SK-N-SH (cell line): ENCODE measurements around the gene SFMBT2. TPM values are rescaled to one million over a fixed set of nuclear protein-coding genes. Genes with fewer than 3 reads are reported as not detected.

Experiments
- CTCF ChIA-PET: fragments of 300-600, 350-600 bp; formaldehyde crosslinking; extraction: SDS; loops from one replicate; lab custom pipeline; 2021; lab: Yijun Ruan, JAX
- POLR2A ChIA-PET: fragments of 350-600 bp; sonication (Branson Sonifier 250); formaldehyde crosslinking; extraction: SDS; loops from one replicate; lab custom pipeline; 2020; ENCODE audit warnings: antibody characterized with exemption, inconsistent platforms; lab: Yijun Ruan, JAX
- DNase-seq: peaks from one replicate; pipeline ENCODE4 v3.0.0; 2012
- H2AFZ ChIP-seq: fragments of 200-600 bp; sonication (generic); 2 replicates; pipeline ENCODE4 v1.8.1; 2016; ENCODE audit warnings: antibody characterized with exemption, mild to moderate bottlenecking, low read depth
- H3F3A ChIP-seq: fragments of 200-600 bp; sonication (generic); replicated peaks from 2 replicates; pipeline ENCODE3; 2016; ENCODE audit warnings: antibody characterized with exemption, mild to moderate bottlenecking; ENCODE audit not compliant: insufficient read depth
- H3K27ac ChIP-seq, 2 experiments: fragments of 200-500 bp in 1 of 2; fragments of 200-600 bp in 1 of 2; sonication (Bioruptor generic) in 1 of 2; sonication (generic), shearing (Covaris generic) in 1 of 2; 2 replicates each; pipeline versions ENCODE4 v1.5.1 to v1.6.1; 2014 to 2016; ENCODE audit warnings: low read depth in 2 of 2, inconsistent platforms in 1 of 2, low read length in 1 of 2, mild to moderate bottlenecking in 1 of 2, mixed read lengths in 1 of 2
- H3K27me3 ChIP-seq: fragments of 200-600 bp; sonication (generic), shearing (Covaris generic); 2 replicates; pipeline ENCODE4 v1.6.1; 2016; ENCODE audit warnings: mixed run types; ENCODE audit not compliant: insufficient read depth
- H3K36me3 ChIP-seq, 2 experiments: fragments of 200-500 bp in 1 of 2; fragments of 200-600 bp in 1 of 2; sonication (Bioruptor generic) in 1 of 2; sonication (generic) in 1 of 2; replicated peaks in 1 of 2; 2 replicates each; pipeline versions ENCODE3 to v1.5.1; 2014 to 2016; ENCODE audit warnings: low read length in 1 of 2, mild to moderate bottlenecking in 1 of 2; ENCODE audit not compliant: insufficient read depth in 2 of 2, control insufficient read depth in 1 of 2
- H3K4me1 ChIP-seq, 2 experiments: fragments of 200-500 bp in 1 of 2; fragments of 200-600 bp in 1 of 2; sonication (Bioruptor generic) in 1 of 2; sonication (generic), shearing (Covaris generic) in 1 of 2; 2 replicates each; pipeline versions ENCODE4 v1.5.1 to v1.6.1; 2014 to 2016; ENCODE audit warnings: low read depth in 1 of 2, low read length in 1 of 2, mixed run types in 1 of 2; ENCODE audit not compliant: insufficient read depth in 2 of 2, control insufficient read depth in 1 of 2
- H3K4me2 ChIP-seq: fragments of 200-600 bp; sonication (generic), shearing (Covaris generic); 2 replicates; pipeline ENCODE4 v1.6.1; 2017; ENCODE audit warnings: mixed run types
- H3K4me3 ChIP-seq, 2 experiments: fragments of 200-500 bp in 1 of 2; fragments of 200-600 bp in 1 of 2; sonication (Bioruptor generic) in 1 of 2; sonication (generic), shearing (Covaris generic) in 1 of 2; 2 replicates each; pipeline versions ENCODE4 v1.5.1 to v1.8.1; 2014 to 2016; ENCODE audit warnings: low read depth in 2 of 2, inconsistent platforms in 1 of 2, low read length in 1 of 2, mild to moderate bottlenecking in 1 of 2, mixed read lengths in 1 of 2, moderate library complexity in 1 of 2
- H3K79me2 ChIP-seq: fragments of 200-600 bp; sonication (generic); 2 replicates; pipeline ENCODE4 v1.8.1; 2017; ENCODE audit warnings: mild to moderate bottlenecking; ENCODE audit not compliant: insufficient read depth
- H3K9ac ChIP-seq: fragments of 200-600 bp; sonication (generic); 2 replicates; pipeline ENCODE4 v1.6.1; 2017; ENCODE audit warnings: mixed run types
- H3K9me2 ChIP-seq: fragments of 200-600 bp; sonication (generic); 2 replicates; pipeline ENCODE4 v1.6.1; 2017; ENCODE audit warnings: mixed run types
- H3K9me3 ChIP-seq: fragments of 200-600 bp; sonication (generic); 2 replicates; pipeline ENCODE4 v1.6.1; 2017; ENCODE audit warnings: mixed run types, mild to moderate bottlenecking, moderate library complexity
- H4K20me1 ChIP-seq: fragments of 200-600 bp; sonication (generic); 2 replicates; pipeline ENCODE4 v1.6.1; 2017; ENCODE audit warnings: mild to moderate bottlenecking, mixed run types; ENCODE audit not compliant: insufficient read depth
- EZH2phosphoT487 ChIP-seq: fragments of 200-600 bp; sonication (generic); IDR thresholded peaks from 2 replicates; pipeline ENCODE4 v1.6.1; 2017; ENCODE audit warnings: low read depth, mixed run types, mild to moderate bottlenecking, antibody characterized with exemption, moderate library complexity, borderline replicate concordance
- FOSL2 ChIP-seq: IDR thresholded peaks from 2 replicates; pipeline ENCODE4 v1.4.0; 2012; ENCODE audit warnings: low read depth, mild to moderate bottlenecking, moderate library complexity, borderline replicate concordance
- NRF1 ChIP-seq: IDR thresholded peaks from 2 replicates; pipeline ENCODE4 v1.6.1; 2012; ENCODE audit warnings: low read depth, mild to moderate bottlenecking, low read length
- RAD21 ChIP-seq: IDR thresholded peaks from 2 replicates; pipeline ENCODE4 v1.6.1; 2012; ENCODE audit warnings: mild to moderate bottlenecking, low read length
- RFX5 ChIP-seq: IDR thresholded peaks from 2 replicates; pipeline ENCODE4 v1.6.1; 2012; ENCODE audit warnings: mild to moderate bottlenecking, improper control_type of control experiment, low read length
- RXRA ChIP-seq: IDR thresholded peaks from 2 replicates; pipeline ENCODE4 v1.4.0; 2012; ENCODE audit warnings: low read depth, mild to moderate bottlenecking, borderline replicate concordance
- TAF1 ChIP-seq: IDR thresholded peaks from 2 replicates; pipeline ENCODE4 v1.6.1; 2012; ENCODE audit warnings: low read depth, mild to moderate bottlenecking, low read length, moderate library complexity, borderline replicate concordance
- TCF12 ChIP-seq: IDR thresholded peaks from 2 replicates; pipeline ENCODE4 v1.4.0; 2012
- YY1 ChIP-seq: IDR thresholded peaks from 2 replicates; pipeline ENCODE4 v1.4.0; 2012; ENCODE audit warnings: low read depth, mild to moderate bottlenecking
- WGBS: methylation state at CpG from one replicate; pipeline ENCODE4 v1.1.6; 2017; ENCODE audit warnings: low lambda C conversion rate; 5-methylcytosine and 5-hydroxymethylcytosine counted together
- polyA plus RNA-seq, 3 experiments: library from polyadenylated mRNA; depleted of rRNA; stranded (reverse); fragments of >200 nt; gene quantifications; 2 replicates each; pipeline ENCODE4 v1.2.3, GENCODE V29; 2012
- TF ChIP-seq, protein P1 (sequence below): IDR thresholded peaks from 2 replicates; pipeline ENCODE4 v1.6.1; 2012; ENCODE audit warnings: mild to moderate bottlenecking, low read depth, low read length, moderate library complexity
- TF ChIP-seq, protein P2 (sequence below): fragments of 200-600 bp; sonication (generic); IDR thresholded peaks from 2 replicates; pipeline ENCODE4 v1.6.1; 2017; ENCODE audit warnings: antibody characterized with exemption, mild to moderate bottlenecking, moderate library complexity
- TF ChIP-seq, protein P3 (sequence below): IDR thresholded peaks from 2 replicates; pipeline ENCODE4 v1.4.0; 2012; ENCODE audit warnings: low read depth, borderline replicate concordance
- TF ChIP-seq, protein P4 (sequence below): IDR thresholded peaks from 2 replicates; pipeline ENCODE4; 2012

SFMBT2 gene
- polyA plus RNA-seq, 1 of the 3 experiments (the other 2 are of a cell fraction), result 0.20 TPM

DNA sequence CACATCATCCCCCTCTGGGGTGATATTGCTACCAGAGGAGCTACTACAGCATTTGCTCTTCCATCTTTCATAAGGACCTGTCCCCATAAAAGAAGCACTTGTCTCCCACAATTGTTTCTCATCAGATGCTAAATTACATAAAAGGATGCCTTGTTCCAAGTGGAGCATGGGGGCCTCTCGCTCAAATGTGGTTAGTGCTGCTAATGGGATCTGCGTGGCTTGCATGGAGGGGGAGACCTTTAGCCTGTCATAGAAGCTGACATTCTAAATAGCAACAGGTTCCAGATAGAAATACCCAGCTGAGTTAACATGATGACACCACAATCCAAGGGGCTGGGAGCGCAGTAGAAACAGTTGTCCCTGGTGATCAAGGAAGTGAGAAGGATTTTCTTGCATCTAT is 257.9 kb downstream of the SFMBT2 start:
- CTCF ChIA-PET, result interaction anchor here (1.1 to 1.2 kb wide), 3 partner anchors 32 to 258 kb away, joined by 3 to 4 read pairs (median 3); no protein-coding TSS in a partner anchor
- POLR2A ChIA-PET, result no interaction called here

More for the DNA sequence above, 257.9 kb downstream of the SFMBT2 start:
- H3K9me2 ChIP-seq, result no peaks in the 10 kb centered on the region
- H3K9me3 ChIP-seq, result no peaks in the 10 kb centered on the region
- no peaks in the 10 kb centered on the region for H3K4me1 ChIP-seq
- no peaks in the 10 kb centered on the region for H4K20me1 ChIP-seq
- WGBS, result 17% methylated on average over 3 of the region's 3 CpGs
- no peak for TF ChIP-seq FOSL2
- TF ChIP-seq RFX5, result no peak
- TF ChIP-seq, protein P1, sequence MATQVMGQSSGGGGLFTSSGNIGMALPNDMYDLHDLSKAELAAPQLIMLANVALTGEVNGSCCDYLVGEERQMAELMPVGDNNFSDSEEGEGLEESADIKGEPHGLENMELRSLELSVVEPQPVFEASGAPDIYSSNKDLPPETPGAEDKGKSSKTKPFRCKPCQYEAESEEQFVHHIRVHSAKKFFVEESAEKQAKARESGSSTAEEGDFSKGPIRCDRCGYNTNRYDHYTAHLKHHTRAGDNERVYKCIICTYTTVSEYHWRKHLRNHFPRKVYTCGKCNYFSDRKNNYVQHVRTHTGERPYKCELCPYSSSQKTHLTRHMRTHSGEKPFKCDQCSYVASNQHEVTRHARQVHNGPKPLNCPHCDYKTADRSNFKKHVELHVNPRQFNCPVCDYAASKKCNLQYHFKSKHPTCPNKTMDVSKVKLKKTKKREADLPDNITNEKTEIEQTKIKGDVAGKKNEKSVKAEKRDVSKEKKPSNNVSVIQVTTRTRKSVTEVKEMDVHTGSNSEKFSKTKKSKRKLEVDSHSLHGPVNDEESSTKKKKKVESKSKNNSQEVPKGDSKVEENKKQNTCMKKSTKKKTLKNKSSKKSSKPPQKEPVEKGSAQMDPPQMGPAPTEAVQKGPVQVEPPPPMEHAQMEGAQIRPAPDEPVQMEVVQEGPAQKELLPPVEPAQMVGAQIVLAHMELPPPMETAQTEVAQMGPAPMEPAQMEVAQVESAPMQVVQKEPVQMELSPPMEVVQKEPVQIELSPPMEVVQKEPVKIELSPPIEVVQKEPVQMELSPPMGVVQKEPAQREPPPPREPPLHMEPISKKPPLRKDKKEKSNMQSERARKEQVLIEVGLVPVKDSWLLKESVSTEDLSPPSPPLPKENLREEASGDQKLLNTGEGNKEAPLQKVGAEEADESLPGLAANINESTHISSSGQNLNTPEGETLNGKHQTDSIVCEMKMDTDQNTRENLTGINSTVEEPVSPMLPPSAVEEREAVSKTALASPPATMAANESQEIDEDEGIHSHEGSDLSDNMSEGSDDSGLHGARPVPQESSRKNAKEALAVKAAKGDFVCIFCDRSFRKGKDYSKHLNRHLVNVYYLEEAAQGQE, result no peak
- TF ChIP-seq NRF1, result no peak
- TF ChIP-seq TCF12, result no peak
- TF ChIP-seq, protein P2, sequence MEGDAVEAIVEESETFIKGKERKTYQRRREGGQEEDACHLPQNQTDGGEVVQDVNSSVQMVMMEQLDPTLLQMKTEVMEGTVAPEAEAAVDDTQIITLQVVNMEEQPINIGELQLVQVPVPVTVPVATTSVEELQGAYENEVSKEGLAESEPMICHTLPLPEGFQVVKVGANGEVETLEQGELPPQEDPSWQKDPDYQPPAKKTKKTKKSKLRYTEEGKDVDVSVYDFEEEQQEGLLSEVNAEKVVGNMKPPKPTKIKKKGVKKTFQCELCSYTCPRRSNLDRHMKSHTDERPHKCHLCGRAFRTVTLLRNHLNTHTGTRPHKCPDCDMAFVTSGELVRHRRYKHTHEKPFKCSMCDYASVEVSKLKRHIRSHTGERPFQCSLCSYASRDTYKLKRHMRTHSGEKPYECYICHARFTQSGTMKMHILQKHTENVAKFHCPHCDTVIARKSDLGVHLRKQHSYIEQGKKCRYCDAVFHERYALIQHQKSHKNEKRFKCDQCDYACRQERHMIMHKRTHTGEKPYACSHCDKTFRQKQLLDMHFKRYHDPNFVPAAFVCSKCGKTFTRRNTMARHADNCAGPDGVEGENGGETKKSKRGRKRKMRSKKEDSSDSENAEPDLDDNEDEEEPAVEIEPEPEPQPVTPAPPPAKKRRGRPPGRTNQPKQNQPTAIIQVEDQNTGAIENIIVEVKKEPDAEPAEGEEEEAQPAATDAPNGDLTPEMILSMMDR, result no peak
- no peak for TF ChIP-seq RXRA
- TF ChIP-seq TAF1, result no peak
- no peak for TF ChIP-seq RAD21
- TF ChIP-seq, protein P3, sequence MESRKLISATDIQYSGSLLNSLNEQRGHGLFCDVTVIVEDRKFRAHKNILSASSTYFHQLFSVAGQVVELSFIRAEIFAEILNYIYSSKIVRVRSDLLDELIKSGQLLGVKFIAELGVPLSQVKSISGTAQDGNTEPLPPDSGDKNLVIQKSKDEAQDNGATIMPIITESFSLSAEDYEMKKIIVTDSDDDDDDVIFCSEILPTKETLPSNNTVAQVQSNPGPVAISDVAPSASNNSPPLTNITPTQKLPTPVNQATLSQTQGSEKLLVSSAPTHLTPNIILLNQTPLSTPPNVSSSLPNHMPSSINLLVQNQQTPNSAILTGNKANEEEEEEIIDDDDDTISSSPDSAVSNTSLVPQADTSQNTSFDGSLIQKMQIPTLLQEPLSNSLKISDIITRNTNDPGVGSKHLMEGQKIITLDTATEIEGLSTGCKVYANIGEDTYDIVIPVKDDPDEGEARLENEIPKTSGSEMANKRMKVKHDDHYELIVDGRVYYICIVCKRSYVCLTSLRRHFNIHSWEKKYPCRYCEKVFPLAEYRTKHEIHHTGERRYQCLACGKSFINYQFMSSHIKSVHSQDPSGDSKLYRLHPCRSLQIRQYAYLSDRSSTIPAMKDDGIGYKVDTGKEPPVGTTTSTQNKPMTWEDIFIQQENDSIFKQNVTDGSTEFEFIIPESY, result no peak
- TF ChIP-seq, protein P4, sequence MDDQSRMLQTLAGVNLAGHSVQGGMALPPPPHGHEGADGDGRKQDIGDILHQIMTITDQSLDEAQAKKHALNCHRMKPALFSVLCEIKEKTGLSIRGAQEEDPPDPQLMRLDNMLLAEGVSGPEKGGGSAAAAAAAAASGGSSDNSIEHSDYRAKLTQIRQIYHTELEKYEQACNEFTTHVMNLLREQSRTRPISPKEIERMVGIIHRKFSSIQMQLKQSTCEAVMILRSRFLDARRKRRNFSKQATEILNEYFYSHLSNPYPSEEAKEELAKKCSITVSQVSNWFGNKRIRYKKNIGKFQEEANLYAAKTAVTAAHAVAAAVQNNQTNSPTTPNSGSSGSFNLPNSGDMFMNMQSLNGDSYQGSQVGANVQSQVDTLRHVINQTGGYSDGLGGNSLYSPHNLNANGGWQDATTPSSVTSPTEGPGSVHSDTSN, result no peak
- no peak for TF ChIP-seq EZH2phosphoT487
- TF ChIP-seq YY1, result no peak
- no peak overlapping the region for H3K4me3 ChIP-seq
- no peak overlapping the region for H3K27ac ChIP-seq
- H3K4me2 ChIP-seq, result no peak overlapping the region
- H3K79me2 ChIP-seq, result no peaks in the 10 kb centered on the region
- H3K27me3 ChIP-seq, result no peaks in the 10 kb centered on the region
- H2AFZ ChIP-seq, result no peak overlapping the region
- H3K36me3 ChIP-seq, result no peaks in the 10 kb centered on the region
- no peaks in the 10 kb centered on the region for H3F3A ChIP-seq
- DNase-seq, result no peak
- no peak overlapping the region for H3K9ac ChIP-seq
